Tibial nerve (tissue), 4 donors: Measurements from ENCODE around the gene TAAR6. TPM values are rescaled to one million over a fixed set of nuclear protein-coding genes. Genes with fewer than 3 reads are reported as not detected.
"Not testable (repeated sequence)": the region's sequence is repeated elsewhere in the genome, so short reads cannot be mapped to it uniquely, and the experiment has no call there.

Experiments used
- DNase-seq, 2 donors: peaks; one replicate each; pipeline ENCODE4 v3.0.0-alpha.2; 2019; ENCODE audit warnings: low spot score in 2 of 2
- H3K27ac ChIP-seq, 4 donors: fragments of 200-600 bp; sonication (generic) in 3 of 4; one replicate each; pipeline ENCODE4 v1.5.1; 2017 to 2019; ENCODE audit warnings: mild to moderate bottlenecking in 1 of 4
- H3K27me3 ChIP-seq, 2 donors: fragments of 200-600 bp; sonication (generic) in 1 of 2; one replicate each; pipeline versions ENCODE4 v1.5.1 to v1.6.0; 2017 to 2019
- H3K36me3 ChIP-seq, 3 donors: fragments of 200-600 bp; sonication (generic); one replicate each; pipeline ENCODE4 v1.5.1; 2018 to 2019
- H3K4me1 ChIP-seq, 4 donors: fragments of 200-600 bp; sonication (generic) in 3 of 4; one replicate each; pipeline ENCODE4 v1.5.1; 2017 to 2019
- H3K4me3 ChIP-seq, 4 donors: fragments of 200-600 bp; sonication (generic) in 3 of 4; one replicate each; pipeline ENCODE4 v1.5.1; 2017 to 2019; ENCODE audit warnings: mild to moderate bottlenecking in 1 of 4, moderate library complexity in 1 of 4
- H3K9me3 ChIP-seq, 4 donors: fragments of 200-600 bp; sonication (generic) in 3 of 4; one replicate each; pipeline ENCODE4 v1.5.1; 2017 to 2019
- EP300 ChIP-seq, 2 donors: sonication (generic); formaldehyde crosslinking; IDR thresholded peaks; one replicate each; pipeline ENCODE4 v1.6.1; 2017; ENCODE audit warnings: antibody characterized with exemption in 2 of 2, mild to moderate bottlenecking in 1 of 2
- POLR2A ChIP-seq, 2 donors: fragments of 450-650 bp; IDR thresholded peaks; one replicate each; pipeline ENCODE4 v1.6.1; 2017; ENCODE audit warnings: antibody characterized with exemption in 2 of 2, mild to moderate bottlenecking in 2 of 2, moderate library complexity in 2 of 2
- WGBS, 2 donors: methylation state at CpG; one replicate each; pipeline ENCODE4 v1.1.5; 2018; 5-methylcytosine and 5-hydroxymethylcytosine counted together
- total RNA-seq, 4 donors: library from RNA; depleted of rRNA; stranded (reverse); fragments of >200 nt; gene quantifications; one replicate each; pipeline ENCODE4 v1.1.0, GENCODE V29; 2016
- TF ChIP-seq, protein P1 (sequence below), 5 experiments: fragments of 200-600 bp in 3 of 5; fragments of 450-650 bp in 2 of 5; sonication (generic) in 3 of 5; IDR thresholded peaks; one replicate each; pipeline ENCODE4 v1.5.1; 2016 to 2019; ENCODE audit warnings: antibody characterized with exemption in 5 of 5, mild to moderate bottlenecking in 3 of 5, moderate library complexity in 2 of 5

Gene TAAR6
- total RNA-seq, 4 donors from 2014 or later = not detected

DNA sequence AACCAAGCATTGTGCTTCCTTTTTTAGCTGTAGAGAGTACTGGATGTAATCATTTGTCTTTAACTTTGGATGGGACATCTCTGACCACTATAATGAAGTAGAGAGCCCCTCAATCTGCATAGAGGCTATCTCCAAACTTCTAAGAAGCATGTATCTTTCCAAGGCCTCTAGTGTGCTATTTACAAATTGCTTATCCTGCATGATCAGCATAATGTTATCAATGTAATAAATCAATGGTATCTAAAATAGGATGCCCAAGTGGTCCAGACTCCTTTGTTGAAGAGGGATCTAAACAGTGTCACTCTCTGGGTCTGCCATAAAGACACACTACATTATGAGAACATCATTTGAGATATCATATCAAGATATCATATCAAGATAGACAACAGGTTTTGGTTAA, 25.3 kb upstream of the TAAR6 start:
- no peaks in the 10 kb centered on the region for H3K27me3 ChIP-seq
- no peaks in the 10 kb centered on the region for H3K4me1 ChIP-seq
- H3K27ac ChIP-seq = no peak overlapping the region
- no peak for DNase-seq
- TF ChIP-seq EP300 (IDR thresholded peaks at IDR 0.05) (no peak), POLR2A (IDR thresholded peaks at IDR 0.05) (no peak)
- TF ChIP-seq, protein P1, sequence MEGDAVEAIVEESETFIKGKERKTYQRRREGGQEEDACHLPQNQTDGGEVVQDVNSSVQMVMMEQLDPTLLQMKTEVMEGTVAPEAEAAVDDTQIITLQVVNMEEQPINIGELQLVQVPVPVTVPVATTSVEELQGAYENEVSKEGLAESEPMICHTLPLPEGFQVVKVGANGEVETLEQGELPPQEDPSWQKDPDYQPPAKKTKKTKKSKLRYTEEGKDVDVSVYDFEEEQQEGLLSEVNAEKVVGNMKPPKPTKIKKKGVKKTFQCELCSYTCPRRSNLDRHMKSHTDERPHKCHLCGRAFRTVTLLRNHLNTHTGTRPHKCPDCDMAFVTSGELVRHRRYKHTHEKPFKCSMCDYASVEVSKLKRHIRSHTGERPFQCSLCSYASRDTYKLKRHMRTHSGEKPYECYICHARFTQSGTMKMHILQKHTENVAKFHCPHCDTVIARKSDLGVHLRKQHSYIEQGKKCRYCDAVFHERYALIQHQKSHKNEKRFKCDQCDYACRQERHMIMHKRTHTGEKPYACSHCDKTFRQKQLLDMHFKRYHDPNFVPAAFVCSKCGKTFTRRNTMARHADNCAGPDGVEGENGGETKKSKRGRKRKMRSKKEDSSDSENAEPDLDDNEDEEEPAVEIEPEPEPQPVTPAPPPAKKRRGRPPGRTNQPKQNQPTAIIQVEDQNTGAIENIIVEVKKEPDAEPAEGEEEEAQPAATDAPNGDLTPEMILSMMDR (IDR thresholded peaks at IDR 0.05) = no peak
- H3K9me3 ChIP-seq = no peaks in the 10 kb centered on the region
- no peaks in the 10 kb centered on the region for H3K36me3 ChIP-seq
- H3K4me3 ChIP-seq = no peak overlapping the region

DNA sequence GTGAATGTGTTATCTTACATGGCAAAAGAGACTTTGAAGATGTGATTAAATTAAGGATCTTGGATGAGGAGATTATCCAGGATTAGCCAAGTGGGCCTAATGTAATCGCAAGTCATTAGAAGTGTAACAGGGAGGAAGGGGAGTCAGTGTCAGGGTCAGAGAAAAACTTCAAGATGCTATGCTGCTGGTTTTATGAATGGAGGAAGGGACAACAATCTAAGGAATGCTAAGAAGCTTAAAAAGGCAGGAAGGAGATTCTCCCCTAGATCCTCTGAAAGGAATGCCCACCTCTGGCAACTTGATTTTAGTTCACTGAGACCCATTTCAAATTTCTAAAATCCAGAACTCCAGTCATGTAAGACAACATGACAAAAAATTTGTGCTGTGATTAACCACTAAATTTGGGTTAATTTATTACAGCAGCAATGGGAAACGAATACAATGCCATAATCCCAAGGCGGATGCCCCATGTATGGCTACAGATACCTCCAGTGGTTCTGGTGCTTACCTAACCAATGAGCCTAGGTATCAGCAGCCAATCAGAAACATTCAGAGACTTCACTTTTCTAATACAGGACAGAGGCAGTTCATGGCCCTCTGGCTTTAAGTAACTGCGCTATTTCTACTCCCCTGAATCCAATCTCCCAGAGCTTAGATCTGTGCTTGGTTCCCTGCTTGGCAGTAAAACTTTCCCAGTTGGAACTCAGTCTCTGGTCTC, 21.2 kb upstream of the TAAR6 start:
- DNase-seq = no peak
- 89 to 90% methylated on average over 4 of the region's 4 CpGs for WGBS, 2 donors
- H3K4me3 ChIP-seq = no peak overlapping the region
- H3K36me3 ChIP-seq = no peaks in the 10 kb centered on the region
- H3K27me3 ChIP-seq = no peaks in the 10 kb centered on the region
- no peak overlapping the region for H3K27ac ChIP-seq
- no peaks in the 10 kb centered on the region for H3K4me1 ChIP-seq
- H3K9me3 ChIP-seq = no peaks in the 10 kb centered on the region
- no peak for TF ChIP-seq POLR2A (IDR thresholded peaks at IDR 0.05)
- TF ChIP-seq, protein P1 (IDR thresholded peaks at IDR 0.05) = no peak
- no peak for TF ChIP-seq EP300 (IDR thresholded peaks at IDR 0.05)

- no peaks in the 10 kb centered on the region for H3K27me3 ChIP-seq
- whole genome bisulfite sequencing, 2 donors = 81 to 97% methylated on average over 4 of the region's 4 CpGs
- no peak overlapping the region for H3K27ac ChIP-seq
- H3K9me3 ChIP-seq = no peaks in the 10 kb centered on the region
- no peaks in the 10 kb centered on the region for H3K4me1 ChIP-seq
- no peak for DNase-seq
- H3K36me3 ChIP-seq = no peaks in the 10 kb centered on the region
- H3K4me3 ChIP-seq = no peak overlapping the region
- TF ChIP-seq, protein P1 (IDR thresholded peaks at IDR 0.05) = no peak
- TF ChIP-seq POLR2A (IDR thresholded peaks at IDR 0.05) (no peak), EP300 (IDR thresholded peaks at IDR 0.05) (no peak)
These were observed 18.9 kb upstream of the TAAR6 start for GRCh38 chr6:132551214-132551613.

DNA sequence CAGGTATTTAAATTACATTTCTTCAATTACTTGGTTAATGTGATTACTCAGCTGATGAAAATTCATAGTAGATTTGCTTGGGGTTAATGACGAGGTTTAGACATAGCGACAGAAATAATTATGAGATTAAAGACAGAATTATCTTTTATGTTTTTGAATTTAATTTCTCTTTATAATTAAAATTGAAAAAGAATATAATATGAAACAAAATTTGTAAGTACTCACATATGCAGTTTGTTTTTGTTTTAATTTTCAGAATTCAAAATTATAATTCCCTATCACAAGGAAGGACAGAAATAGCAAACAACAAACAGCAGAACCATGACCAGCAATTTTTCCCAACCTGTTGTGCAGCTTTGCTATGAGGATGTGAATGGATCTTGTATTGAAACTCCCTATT, 17.8 kb upstream of the TAAR6 start, which contains the start of gene TAAR8:
Gene TAAR8 (plus strand): TSS at position 301 of the 400 bp plus-strand sequence. CDS start 21 bp downstream, at position 322.
- WGBS, 2 donors = 93 to 94% methylated on average over 2 of the region's 2 CpGs

GRCh38 chr6:132560087-132560486, 10.0 kb upstream of the TAAR6 start:
- not testable (repeated sequence) for DNase-seq, H3K27me3 ChIP-seq, H3K27ac ChIP-seq, H3K4me1 ChIP-seq, H3K4me3 ChIP-seq, H3K9me3 ChIP-seq, H3K36me3 ChIP-seq
- WGBS, 2 donors = 71 to 72% methylated on average over 3 of the region's 3 CpGs

More for the DNA sequence above, 17.8 kb upstream of the TAAR6 start, which contains the start of gene TAAR8:
- no peaks in the 10 kb centered on the region for H3K9me3 ChIP-seq
- no peaks in the 10 kb centered on the region for H3K4me1 ChIP-seq
- H3K4me3 ChIP-seq = no peak within 1 kb of the TSS
- no peak for DNase-seq
- no peak within 1 kb of the TSS for H3K27ac ChIP-seq
- TF ChIP-seq, protein P1 (IDR thresholded peaks at IDR 0.05) = no peak
- TF ChIP-seq POLR2A (IDR thresholded peaks at IDR 0.05) (no peak), EP300 (IDR thresholded peaks at IDR 0.05) (no peak)
- H3K36me3 ChIP-seq = no peaks in the 10 kb centered on the region
- H3K27me3 ChIP-seq = no peaks in the 10 kb centered on the region
